Testis (tissue), 2 donors: ENCODE data around the gene GRIK2.

ENCODE experiments used
- CTCF ChIP-seq, 3 experiments: fragments of 450-650 bp in 2 of 3; fragments of 200-600 bp in 1 of 3; sonication (generic) in 1 of 3; IDR thresholded peaks; one replicate each; pipeline ENCODE4 v1.5.1; 2016 to 2019; ENCODE audit warnings: antibody characterized with exemption in 3 of 3, mild to moderate bottlenecking in 2 of 3, moderate library complexity in 1 of 3
- POLR2A ChIP-seq: fragments of 450-650 bp; IDR thresholded peaks from one replicate; pipeline ENCODE4 v1.6.1; 2017; ENCODE audit warnings: antibody characterized with exemption, mild to moderate bottlenecking, moderate library complexity

GRCh38 chr6:101608703-101609102 lies 215.2 kb downstream of the GRIK2 start:
- no peak for TF ChIP-seq CTCF (IDR thresholded peaks at IDR 0.05)
- no peak for TF ChIP-seq POLR2A
